ENCODE data around the gene RAPGEF6.

- TF ChIP-seq CTCF (conservative IDR thresholded peaks at IDR 0.05; ENCODE audit: low read depth, low read length) = no peak
- TF ChIP-seq POLR2A (IDR thresholded peaks at IDR 0.05; ENCODE audit: low read depth, low read length) = no peak
- no peak for TF ChIP-seq MXI1 (IDR thresholded peaks at IDR 0.05; ENCODE audit: borderline replicate concordance, low read depth, low read length)
- TF ChIP-seq BHLHE40 (IDR thresholded peaks at IDR 0.05; ENCODE audit: low read depth, low read length) = no peak
- no peak for TF ChIP-seq RFX5 (IDR thresholded peaks at IDR 0.05; ENCODE audit: low read depth, low read length)
- no peak for TF ChIP-seq RAD21 (IDR thresholded peaks at IDR 0.05; ENCODE audit: low read length)
- no peak for TF ChIP-seq CHD1 (IDR thresholded peaks at IDR 0.05; ENCODE audit: low read depth, low read length)
- TF ChIP-seq MAFK (IDR thresholded peaks at IDR 0.05; ENCODE audit: low read depth, low read length) = no peak
- no peak for TF ChIP-seq FOS (IDR thresholded peaks at IDR 0.05; ENCODE audit: low read depth, low read length)
- no peak for TF ChIP-seq CEBPB (IDR thresholded peaks at IDR 0.05; ENCODE audit: low read depth, low read length)
These were observed 248.2 kb downstream of the RAPGEF6 start for GRCh38 chr5:131386779-131387178.

Measured in IMR-90 (cell line).